HepG2 (cell line): Measurements from ENCODE around the gene MAGI1. TPM values are rescaled to one million over a fixed set of nuclear protein-coding genes. Genes with fewer than 3 reads are reported as not detected.
A peak's percentile ranks its signal among the peaks of the same experiment; 100 is the strongest.

Source experiments
- ATAC-seq: fragments of 200-7000 bp; cut with Tn5 transposase; 3 replicates; pipeline ENCODE4 v1.9.1; 2020; ENCODE audit warnings: mild to moderate bottlenecking, moderate library complexity
- BruUV-seq: library from RNA; stranded (reverse); fragments of 400-500 nt; replicated peaks from 2 replicates; lab custom pipeline; 2021; lab: Mats Ljungman, UMichigan
- CTCF ChIA-PET: fragments of 300-600 bp; formaldehyde crosslinking; extraction: SDS; loops from one replicate; lab custom pipeline; 2021; ENCODE audit warnings: low total read pairs, inconsistent platforms, low intra/inter-chr PET ratio; lab: Yijun Ruan, JAX
- POLR2A ChIA-PET: fragments of 350-600 bp; sonication (Branson Sonifier 250); formaldehyde crosslinking; loops from one replicate; lab custom pipeline; 2020; ENCODE audit warnings: antibody characterized with exemption, inconsistent platforms; lab: Yijun Ruan, JAX
- DNase-seq: peaks from one replicate; pipeline ENCODE4 v3.0.0-alpha.2; 2015; ENCODE audit warnings: low spot score
- FAIRE-seq: peaks from 3 replicates; lab custom pipeline; 2011; peaks lifted over from hg19 to GRCh38; lab: Jason Lieb, UNC
- H2AFZ ChIP-seq: one replicate; pipeline ENCODE4 v1.6.1; 2011; ENCODE audit warnings: low read length, inconsistent platforms
- H3K27ac ChIP-seq: fragments of 300-600 bp; 3 replicates; pipeline ENCODE4 v1.8.0; 2011; ENCODE audit warnings: mixed run types, mild to moderate bottlenecking, mixed read lengths, low read length, inconsistent platforms; ENCODE audit not compliant: insufficient read depth; ENCODE audit errors: extremely low read length
- H3K27me3 ChIP-seq, 2 experiments: fragments of 200-600 bp in 1 of 2; 2 replicates in 1 of 2; 3 replicates in 1 of 2; pipeline versions ENCODE4 v1.6.0 to v1.8.0; 2011; ENCODE audit warnings: low read length in 2 of 2, mild to moderate bottlenecking in 2 of 2, moderate library complexity in 2 of 2, inconsistent platforms in 1 of 2; ENCODE audit not compliant: insufficient read depth in 2 of 2, control insufficient read depth in 1 of 2
- H3K36me3 ChIP-seq, 2 experiments: fragments of 200-600 bp in 1 of 2; replicated peaks in 1 of 2; 2 replicates in 1 of 2; 3 replicates in 1 of 2; pipeline versions ENCODE4 v1.5.1 to v1.8.0; 2011; ENCODE audit warnings: low read length in 2 of 2, inconsistent platforms in 1 of 2; ENCODE audit not compliant: insufficient read depth in 2 of 2, control insufficient read depth in 1 of 2
- H3K4me1 ChIP-seq: 2 replicates; pipeline ENCODE4 v1.5.1; 2012; ENCODE audit warnings: low read length, inconsistent platforms; ENCODE audit not compliant: insufficient read depth
- H3K4me2 ChIP-seq: 2 replicates; pipeline ENCODE4 v1.6.0; 2011; ENCODE audit warnings: low read depth, low read length, inconsistent platforms
- H3K4me3 ChIP-seq, 3 experiments: fragments of 200-600 bp in 1 of 3; sonication (generic), shearing (Covaris generic) in 1 of 3; replicated peaks in 1 of 3; 2 replicates each; pipeline ENCODE4 v1.5.1; 2011 to 2016; ENCODE audit warnings: low read length in 3 of 3, inconsistent platforms in 2 of 3, low read depth in 2 of 3, mild to moderate bottlenecking in 2 of 3, control low read depth in 1 of 3, mixed read lengths in 1 of 3; ENCODE audit not compliant: insufficient read depth in 1 of 3
- H3K79me2 ChIP-seq: one replicate; pipeline ENCODE4 v1.6.1; 2011; ENCODE audit warnings: low read length, inconsistent platforms; ENCODE audit not compliant: insufficient read depth
- H3K9ac ChIP-seq: 2 replicates; pipeline ENCODE4 v1.6.0; 2011; ENCODE audit warnings: mild to moderate bottlenecking, low read depth, low read length, inconsistent platforms; ENCODE audit not compliant: insufficient read depth
- H3K9me3 ChIP-seq: 2 replicates; pipeline ENCODE4 v1.5.1; 2012; ENCODE audit warnings: mild to moderate bottlenecking, low read length
- H4K20me1 ChIP-seq: 2 replicates; pipeline ENCODE4 v1.6.0; 2011; ENCODE audit warnings: inconsistent platforms, mild to moderate bottlenecking, low read length, moderate library complexity; ENCODE audit not compliant: insufficient read depth
- ATF1 ChIP-seq: IDR thresholded peaks from 2 replicates; pipeline ENCODE4 v1.6.1; 2016; ENCODE audit warnings: mild to moderate bottlenecking, control low read depth
- CSRNP1 ChIP-seq: sonication (generic); formaldehyde crosslinking; IDR thresholded peaks from 2 replicates; pipeline ENCODE4 v1.8.1; 2023; ENCODE audit warnings: mild to moderate bottlenecking, missing genetic modification reagents
- CSRNP2 ChIP-seq: sonication (generic); formaldehyde crosslinking; conservative IDR thresholded peaks from 2 replicates; pipeline ENCODE4 v1.8.0; 2022; ENCODE audit warnings: low read depth, missing genetic modification reagents
- EHMT2 ChIP-seq: fragments of 200-600 bp; sonication (generic); IDR thresholded peaks from 2 replicates; pipeline ENCODE4 v1.7.0; 2017; ENCODE audit warnings: antibody characterized with exemption, low read depth, low read length, borderline replicate concordance
- FOXP1 ChIP-seq, 2 experiments: fragments of 450-650 bp in 1 of 2; IDR thresholded peaks; 2 replicates each; pipeline ENCODE4 v1.6.1; 2017 to 2018; ENCODE audit warnings: antibody characterized with exemption in 1 of 2
- GZF1 ChIP-seq: sonication (generic); formaldehyde crosslinking; IDR thresholded peaks from 2 replicates; pipeline ENCODE4 v1.5.1; 2020; ENCODE audit warnings: mild to moderate bottlenecking, missing genetic modification reagents
- KDM3A ChIP-seq: IDR thresholded peaks from 2 replicates; pipeline ENCODE4 v1.6.1; 2018; ENCODE audit warnings: low read depth, missing compliant biosample characterization
- PBX2 ChIP-seq: IDR thresholded peaks from 2 replicates; pipeline ENCODE4 v1.6.1; 2016; ENCODE audit warnings: control low read depth
- PCBP2 ChIP-seq: fragments of 200-400 bp; formaldehyde crosslinking; optimal IDR thresholded peaks from 2 replicates; pipeline ENCODE3; 2018; ENCODE audit warnings: low read length, low read depth; ENCODE audit not compliant: poor library complexity, severe bottlenecking
- PRMT3 ChIP-seq: sonication (generic); formaldehyde crosslinking; IDR thresholded peaks from 2 replicates; pipeline ENCODE4 v1.8.1; 2022; ENCODE audit warnings: low read depth, mild to moderate bottlenecking, moderate library complexity, missing genetic modification reagents, borderline replicate concordance
- SAP130 ChIP-seq: IDR thresholded peaks from 2 replicates; pipeline ENCODE4 v1.6.1; 2016; ENCODE audit warnings: low read depth
- TFDP2 ChIP-seq: sonication (generic); formaldehyde crosslinking; IDR thresholded peaks from 2 replicates; pipeline ENCODE4 v1.4.0; 2020; ENCODE audit warnings: missing genetic modification reagents
- YEATS4 ChIP-seq: sonication (generic); formaldehyde crosslinking; IDR thresholded peaks from 2 replicates; pipeline ENCODE4 v1.4.0; 2020; ENCODE audit warnings: missing genetic modification reagents, borderline replicate concordance
- ZBTB7B ChIP-seq: sonication (generic); formaldehyde crosslinking; IDR thresholded peaks from 2 replicates; pipeline ENCODE4 v1.4.0; 2020; ENCODE audit warnings: missing genetic modification reagents
- ZC3H4 ChIP-seq: sonication (generic); formaldehyde crosslinking; IDR thresholded peaks from 2 replicates; pipeline ENCODE4 v1.4.0; 2020; ENCODE audit warnings: missing genetic modification reagents, borderline replicate concordance
- ZNF317 ChIP-seq: sonication (generic); formaldehyde crosslinking; IDR thresholded peaks from 2 replicates; pipeline ENCODE4 v1.5.0; 2020; ENCODE audit warnings: mild to moderate bottlenecking, missing genetic modification reagents
- ZNF337 ChIP-seq: sonication (generic); formaldehyde crosslinking; IDR thresholded peaks from 2 replicates; pipeline ENCODE4 v1.5.1; 2020; ENCODE audit warnings: missing genetic modification reagents, low read depth, mild to moderate bottlenecking, borderline replicate concordance
- ZUFSP ChIP-seq: sonication (generic); formaldehyde crosslinking; IDR thresholded peaks from 2 replicates; pipeline ENCODE4 v1.9.0; 2021; ENCODE audit warnings: missing genetic modification reagents, mild to moderate bottlenecking, borderline replicate concordance
- whole genome bisulfite sequencing: methylation state at CpG from one replicate; pipeline ENCODE4 v1.1.6; 2017; ENCODE audit warnings: low lambda C conversion rate; 5-methylcytosine and 5-hydroxymethylcytosine counted together
- in situ Hi-C: cut with HindIII; loops from 2 replicates; pipeline ENCODE4 v1.10.0; 2017; ENCODE audit warnings: low pct_unique_long_range_greater_than_20kb; ENCODE audit not compliant: extremely low pct_ligation_motif_present
- intact Hi-C: fragments of 100-400 bp; cut with micrococcal nuclease; formaldehyde crosslinking; loops from one replicate; pipeline ENCODE4 v1.10.0; 2022; ENCODE audit not compliant: unreplicated experiment
- polyA plus RNA-seq, 8 experiments: library from polyadenylated mRNA; depleted of rRNA in 3 of 8; stranded (reverse) in 7 of 8; unstranded in 1 of 8; fragments of >200 nt; fragmentation: Illumina TruSeq in 4 of 8; extraction: Trizol in 4 of 8; gene quantifications; 2 replicates each; pipeline versions ENCODE4 v1.2.1 to v1.2.3, GENCODE V29; 2011 to 2016; ENCODE audit warnings: low read depth in 4 of 8, missing spikeins in 1 of 8, mixed read lengths in 1 of 8; ENCODE audit not compliant: insufficient read depth in 1 of 8
- total RNA-seq, 5 experiments: library from RNA; depleted of rRNA; stranded (reverse); fragments of >200 nt; fragmentation: Illumina TruSeq; extraction: Trizol; gene quantifications; 2 replicates each; pipeline ENCODE4 v1.2.3, GENCODE V29; 2016; ENCODE audit warnings: low read depth in 1 of 5

MAGI1 gene
- total and polyA plus RNA-seq, 2 of the 13 experiments (the other 11 are each of a cell fraction or from before 2014, with no cell fraction given) = 22.2 to 26.0 TPM

GRCh38 chr3:65857327-65857726 is 181.4 kb downstream of the MAGI1 start:
- no TSS peak for BruUV-seq
- Histone ChIP-seq H3K27ac (peak overlapping the region; percentile 41), H3K9me3 (no peaks in the 10 kb centered on the region), H3K4me2 (peak overlapping the region; percentile 59), H3K79me2 (peaks cover 46% of the 10 kb centered on the region), H3K9ac (no peak overlapping the region), H4K20me1 (peaks cover 39% of the 10 kb centered on the region), H3K4me1 (peaks cover 43% of the 10 kb centered on the region), H3K36me3 (no peaks in the 10 kb centered on the region), H3K27me3 (no peaks in the 10 kb centered on the region), H2AFZ (no peak overlapping the region), H3K4me3 (peak overlapping the region in 1 of 3 experiments; percentile 21; a peak in 1 of 6 replicates)
- peak; percentile 19 for DNase-seq
- CTCF ChIA-PET = no interaction called here
- in situ Hi-C loops = no loop called here
- POLR2A ChIA-PET = interaction anchor here (0.8 kb wide), 1 partner anchor 13 kb away, joined by 3 read pairs; no protein-coding TSS in a partner anchor
- peak; percentile 74 for ATAC-seq
- intact Hi-C loops = no loop called here
- 0% methylated on average over 2 of the region's 3 CpGs for WGBS
- no peak for FAIRE-seq
- no peak for TF ChIP-seq ZNF317 (CRISPR knock-in tag)
- TF ChIP-seq CSRNP2 (CRISPR knock-in tag) = no peak
- no peak for TF ChIP-seq TFDP2
- TF ChIP-seq ATF1 (CRISPR knock-in tag) = no peak
- TF ChIP-seq PRMT3 (CRISPR knock-in tag) = no peak
- no peak for TF ChIP-seq YEATS4
- TF ChIP-seq EHMT2 = 0 out of 2 replicates have a peak, but pooled peaks have one; percentile 0
- TF ChIP-seq KDM3A (CRISPR knock-in tag) = no peak
- TF ChIP-seq CSRNP1 (CRISPR knock-in tag) = no peak
- TF ChIP-seq ZNF337 (CRISPR knock-in tag) = no peak
- TF ChIP-seq GZF1 = no peak
- TF ChIP-seq SAP130 (CRISPR knock-in tag) = 0 out of 2 replicates have a peak, but pooled peaks have one; percentile 1
- TF ChIP-seq ZUFSP (CRISPR knock-in tag) = no peak
- TF ChIP-seq ZBTB7B (CRISPR knock-in tag) = no peak
- TF ChIP-seq ZC3H4 = no peak
- no peak for TF ChIP-seq FOXP1 (IDR thresholded peaks at IDR 0.05)
- no peak for TF ChIP-seq FOXP1 (CRISPR knock-in tag; IDR thresholded peaks at IDR 0.05)
- no peak for TF ChIP-seq PCBP2
- TF ChIP-seq PBX2 (CRISPR knock-in tag) = no peak
